Measurements from ENCODE around the gene C6orf132.
A peak's percentile ranks its signal among the peaks of the same experiment; 100 is the strongest.

C6orf132 gene

GRCh38 chr6:42106112-42107023 is 36.1 kb downstream of the C6orf132 start:
- no peaks in the 10 kb centered on the region for H3K9me3 ChIP-seq (ENCODE audit: control insufficient read depth, insufficient read depth, low read depth, low read length)
- H3K4me1 ChIP-seq (ENCODE audit: control insufficient read depth, insufficient read depth, low read length), result no peaks in the 10 kb centered on the region
- ChIA-PET POLR2A (interaction anchor here (0.6 kb wide), 1 partner anchor 19 kb away, joined by 4 read pairs; no protein-coding TSS in a partner anchor), CTCF (no interaction called here)
- TF ChIP-seq KLF10 (tag by site-specific recombination; IDR thresholded peaks at IDR 0.05) (no peak), HOXC10 (CRISPR knock-in tag; IDR thresholded peaks at IDR 0.05) (no peak), ZNF777 (tag by site-specific recombination; IDR thresholded peaks at IDR 0.05; ENCODE audit: borderline replicate concordance) (no peak), ZFP69B (tag by site-specific recombination; IDR thresholded peaks at IDR 0.05) (no peak), ZNF514 (tag by site-specific recombination; IDR thresholded peaks at IDR 0.05) (no peak), ZNF555 (tag by site-specific recombination; conservative IDR thresholded peaks at IDR 0.05) (no peak), ZNF37A (tag by site-specific recombination; IDR thresholded peaks at IDR 0.05) (no peak), ZNF558 (tag by site-specific recombination; IDR thresholded peaks at IDR 0.05) (no peak)
- H3K4me3 ChIP-seq (ENCODE audit: low read depth, low read length), result no peak overlapping the region
- no peaks in the 10 kb centered on the region for H3K36me3 ChIP-seq (ENCODE audit: control insufficient read depth in 2 of 2, insufficient read depth in 1 of 2, low read length in 2 of 2)
- no peak overlapping the region for H3K27ac ChIP-seq (ENCODE audit: extremely low read depth, low read depth, low read length)

- ChIA-PET POLR2A (no interaction called here), CTCF (interaction anchor here (3.1 kb wide), 1 partner anchor 11 kb away, joined by 7 read pairs; no protein-coding TSS in a partner anchor)
- no peaks in the 10 kb centered on the region for H3K9me3 ChIP-seq (ENCODE audit: control insufficient read depth, insufficient read depth, low read depth, low read length)
- no peak for TF ChIP-seq ZBTB11 (tag by site-specific recombination; conservative IDR thresholded peaks at IDR 0.05; ENCODE audit: low read depth)
- TF ChIP-seq ZNF791 (tag by site-specific recombination; IDR thresholded peaks at IDR 0.05), result no peak
- TF ChIP-seq GLI4 (tag by site-specific recombination; IDR thresholded peaks at IDR 0.05), result 0 out of 2 replicates have a peak, but pooled peaks have one; percentile 38
- no peaks in the 10 kb centered on the region for H3K4me1 ChIP-seq (ENCODE audit: control insufficient read depth, insufficient read depth, low read length)
- H3K27ac ChIP-seq (ENCODE audit: extremely low read depth, low read depth, low read length), result no peak overlapping the region
- H3K36me3 ChIP-seq (ENCODE audit: control insufficient read depth in 2 of 2, insufficient read depth in 1 of 2, low read length in 2 of 2), result no peaks in the 10 kb centered on the region
- H3K4me3 ChIP-seq (ENCODE audit: low read depth, low read length), result no peak overlapping the region
Observed at GRCh38 chr6:42105709-42106108, 36.7 kb downstream of the C6orf132 start.

- H3K27ac ChIP-seq (ENCODE audit: extremely low read depth, low read depth, low read length), result no peak overlapping the region
- ChIA-PET CTCF (interaction anchor here (0.5 to 3.1 kb wide), 3 partner anchors 10 to 433 kb away, joined by 3 to 7 read pairs (median 4); no protein-coding TSS in a partner anchor), POLR2A (no interaction called here)
Observed at GRCh38 chr6:42105156-42105648, 37.2 kb downstream of the C6orf132 start.

More at GRCh38 chr6:42105156-42105648, 37.2 kb downstream of the C6orf132 start:
- H3K4me3 ChIP-seq (ENCODE audit: low read depth, low read length), result no peak overlapping the region
- TF ChIP-seq ZNF274 (IDR thresholded peaks at IDR 0.05; ENCODE audit: low read length) (no peak), ZNF274 (tag by site-specific recombination; IDR thresholded peaks at IDR 0.05; ENCODE audit: borderline replicate concordance) (no peak), PRDM10 (tag by site-specific recombination; IDR thresholded peaks at IDR 0.05) (no peak)
- no peaks in the 10 kb centered on the region for H3K9me3 ChIP-seq (ENCODE audit: control insufficient read depth, insufficient read depth, low read depth, low read length)
- no peaks in the 10 kb centered on the region for H3K4me1 ChIP-seq (ENCODE audit: control insufficient read depth, insufficient read depth, low read length)
- H3K36me3 ChIP-seq (ENCODE audit: control insufficient read depth in 2 of 2, insufficient read depth in 1 of 2, low read length in 2 of 2), result no peaks in the 10 kb centered on the region
